Lung (tissue), 12 donors: Measurements from ENCODE around the gene PSMA7. TPM values are rescaled to one million over a fixed set of nuclear protein-coding genes. Genes with fewer than 3 reads are reported as not detected.

Source experiments
- ATAC-seq: fragments of 200-7000 bp; cut with Tn5 transposase; one replicate; pipeline ENCODE4 v1.9.1; 2020; ENCODE audit warnings: moderate number of reproducible peaks; ENCODE audit not compliant: insufficient read depth, low FRiP score
- DNase-seq, 3 donors: peaks; one replicate each; pipeline ENCODE4 v3.0.0-alpha.2; 2013 to 2017
- H3K27ac ChIP-seq, 2 donors: one replicate each; pipeline ENCODE4 v1.5.1; 2013; ENCODE audit warnings: mild to moderate bottlenecking in 2 of 2, moderate library complexity in 2 of 2, control low read depth in 1 of 2, inconsistent platforms in 1 of 2, low read depth in 1 of 2, low read length in 1 of 2
- H3K27me3 ChIP-seq, 3 donors: one replicate each; pipeline ENCODE4 v1.5.1; 2013; ENCODE audit warnings: low read length in 2 of 3; ENCODE audit not compliant: control insufficient read depth in 3 of 3, insufficient read depth in 3 of 3
- H3K36me3 ChIP-seq, 4 donors: one replicate each; pipeline ENCODE4 v1.5.1; 2013; ENCODE audit warnings: low read length in 4 of 4, mild to moderate bottlenecking in 1 of 4, moderate library complexity in 1 of 4; ENCODE audit not compliant: control insufficient read depth in 4 of 4, insufficient read depth in 4 of 4
- H3K4me1 ChIP-seq, 5 donors: one replicate each; pipeline ENCODE4 v1.5.1; 2013; ENCODE audit warnings: low read length in 5 of 5, mild to moderate bottlenecking in 2 of 5, moderate library complexity in 1 of 5; ENCODE audit not compliant: control insufficient read depth in 5 of 5, insufficient read depth in 5 of 5
- H3K4me3 ChIP-seq: one replicate; pipeline ENCODE4 v1.5.1; 2013; ENCODE audit warnings: mild to moderate bottlenecking, control low read depth, moderate library complexity
- H3K9ac ChIP-seq, 2 donors: one replicate each; pipeline ENCODE4 v1.5.1; 2013; ENCODE audit warnings: low read length in 2 of 2, control low read depth in 1 of 2; ENCODE audit not compliant: insufficient read depth in 1 of 2
- H3K9me3 ChIP-seq, 4 donors: one replicate each; pipeline ENCODE4 v1.5.1; 2013; ENCODE audit warnings: low read length in 3 of 4, mild to moderate bottlenecking in 1 of 4, moderate library complexity in 1 of 4; ENCODE audit not compliant: control insufficient read depth in 4 of 4, insufficient read depth in 3 of 4
- WGBS, 2 donors: extraction: QIAGEN DNeasy Blood & Tissue Kit; methylation state at CpG; one replicate each; pipeline ENCODE4 v1.1.7; 2013; 5-methylcytosine and 5-hydroxymethylcytosine counted together
- polyA plus RNA-seq, 2 donors: library from polyadenylated mRNA; stranded (reverse); fragments of 200-250 nt; gene quantifications; one replicate each; pipeline ENCODE4 v1.2.1, GENCODE V29; 2013
- total RNA-seq, 2 donors: library from RNA; depleted of rRNA in 1 of 2; stranded (reverse); fragments of >200 nt in 1 of 2; gene quantifications; one replicate each; pipeline ENCODE4 v1.2.1, GENCODE V29; 2014 to 2021
- TF ChIP-seq, protein P1 (sequence below): IDR thresholded peaks from 2 replicates; pipeline ENCODE4 v1.5.1; 2012; ENCODE audit warnings: mild to moderate bottlenecking; ENCODE audit errors: control extremely low read depth, extremely low read depth
- donor health status: control.
- donor health status: control.
- donor health status: Bipolar disorder and iron deficiency.
- donor health status: healthy.
- donor health status: DM: yes; HTN: yes; CAD: no.

Gene PSMA7
- total and polyA plus RNA-seq, 4 donors = 100 to 478 (median 258) TPM

DNA sequence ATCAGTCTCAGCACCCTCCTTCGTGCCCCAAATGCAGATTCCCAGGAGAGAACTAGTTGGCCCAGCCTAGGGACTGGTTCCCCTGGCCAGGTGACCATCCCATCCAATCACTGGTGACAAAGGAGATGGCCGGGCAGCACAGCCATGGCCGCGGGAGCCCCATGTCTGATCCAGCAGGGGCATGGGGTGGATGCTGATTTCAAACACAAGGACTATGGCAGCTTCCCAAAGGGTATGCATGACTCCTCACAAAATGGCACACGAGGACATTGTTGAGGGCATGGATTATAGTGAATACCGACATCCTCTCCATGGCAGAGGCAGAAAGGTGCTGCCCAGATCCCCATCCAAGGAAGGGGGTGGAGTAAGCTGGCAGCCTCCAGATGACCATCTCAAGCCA lies 30.8 kb downstream of the PSMA7 start:
- H3K9me3 ChIP-seq = peaks cover 0 to 42% (median 10%) of the 10 kb centered on the region in 4 donors
- TF ChIP-seq, protein P1, sequence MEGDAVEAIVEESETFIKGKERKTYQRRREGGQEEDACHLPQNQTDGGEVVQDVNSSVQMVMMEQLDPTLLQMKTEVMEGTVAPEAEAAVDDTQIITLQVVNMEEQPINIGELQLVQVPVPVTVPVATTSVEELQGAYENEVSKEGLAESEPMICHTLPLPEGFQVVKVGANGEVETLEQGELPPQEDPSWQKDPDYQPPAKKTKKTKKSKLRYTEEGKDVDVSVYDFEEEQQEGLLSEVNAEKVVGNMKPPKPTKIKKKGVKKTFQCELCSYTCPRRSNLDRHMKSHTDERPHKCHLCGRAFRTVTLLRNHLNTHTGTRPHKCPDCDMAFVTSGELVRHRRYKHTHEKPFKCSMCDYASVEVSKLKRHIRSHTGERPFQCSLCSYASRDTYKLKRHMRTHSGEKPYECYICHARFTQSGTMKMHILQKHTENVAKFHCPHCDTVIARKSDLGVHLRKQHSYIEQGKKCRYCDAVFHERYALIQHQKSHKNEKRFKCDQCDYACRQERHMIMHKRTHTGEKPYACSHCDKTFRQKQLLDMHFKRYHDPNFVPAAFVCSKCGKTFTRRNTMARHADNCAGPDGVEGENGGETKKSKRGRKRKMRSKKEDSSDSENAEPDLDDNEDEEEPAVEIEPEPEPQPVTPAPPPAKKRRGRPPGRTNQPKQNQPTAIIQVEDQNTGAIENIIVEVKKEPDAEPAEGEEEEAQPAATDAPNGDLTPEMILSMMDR = no peak
- peaks cover 0 to 8% (median 7%) of the 10 kb centered on the region in 3 donors for H3K27me3 ChIP-seq
- no peaks in the 10 kb centered on the region for H3K4me1 ChIP-seq
- H3K9ac ChIP-seq = no peak overlapping the region
- DNase-seq = no peak
- ATAC-seq = no peak
- 92 to 94% methylated on average over 6 of the region's 6 CpGs for WGBS, 2 donors
- no peak overlapping the region for H3K27ac ChIP-seq
- H3K4me3 ChIP-seq = no peak overlapping the region
- no peaks in the 10 kb centered on the region for H3K36me3 ChIP-seq

DNA sequence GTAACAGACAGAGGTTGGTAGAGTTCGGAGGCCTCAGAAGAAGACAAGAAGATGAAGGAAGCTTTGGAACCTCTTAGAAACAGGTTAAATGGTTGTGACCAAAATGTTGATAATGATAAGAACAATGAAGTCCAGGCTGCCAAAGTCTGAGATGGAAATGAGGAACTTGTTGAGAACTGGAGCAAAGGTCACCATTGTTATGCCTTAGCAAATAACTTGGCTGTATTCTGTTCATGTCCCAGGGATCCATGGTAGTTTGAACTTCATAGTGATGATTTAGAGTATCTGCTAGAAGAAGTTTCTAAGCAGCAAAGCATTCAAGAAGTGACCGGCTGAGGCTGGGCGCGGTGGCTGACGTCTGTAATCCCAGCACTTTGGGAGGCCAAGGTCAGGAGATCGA lies 32.0 kb downstream of the PSMA7 start:
- TF ChIP-seq, protein P1 = no peak
- 97 to 98% methylated on average over 6 of the region's 6 CpGs for WGBS, 2 donors
- no peak for DNase-seq
- Histone ChIP-seq H3K4me3 (no peak overlapping the region), H3K27me3 (peaks cover 0 to 2% (median 0%) of the 10 kb centered on the region in 3 donors), H3K9ac (no peak overlapping the region), H3K27ac (no peak overlapping the region), H3K36me3 (no peaks in the 10 kb centered on the region), H3K9me3 (peaks cover 0 to 45% (median 10%) of the 10 kb centered on the region in 4 donors), H3K4me1 (no peaks in the 10 kb centered on the region)
- no peak for ATAC-seq

DNA sequence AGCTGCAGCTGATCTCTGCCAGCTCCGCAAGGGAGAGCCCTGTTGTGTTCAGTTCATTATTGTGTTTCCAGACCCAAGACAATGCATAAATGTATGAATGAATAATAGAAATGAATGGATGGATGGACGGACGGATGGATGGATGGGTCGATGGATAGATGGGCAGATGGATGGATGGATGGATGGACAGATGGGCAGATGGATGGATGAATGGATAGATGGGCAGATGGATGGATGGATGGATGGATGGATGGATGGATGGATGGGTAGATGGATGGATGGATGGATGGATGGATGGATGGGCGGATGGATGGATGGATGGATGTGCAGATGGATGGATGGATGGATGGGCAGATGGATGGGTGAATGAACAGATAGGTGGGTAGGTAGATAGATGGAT lies 37.6 kb downstream of the PSMA7 start:
- Histone ChIP-seq H3K9me3 (peaks cover 0 to 63% (median 13%) of the 10 kb centered on the region in 4 donors), H3K27ac (no peak overlapping the region), H3K4me3 (no peak overlapping the region), H3K36me3 (no peaks in the 10 kb centered on the region), H3K4me1 (no peaks in the 10 kb centered on the region), H3K9ac (no peak overlapping the region), H3K27me3 (peaks cover 0 to 3% (median 0%) of the 10 kb centered on the region in 3 donors)
- ATAC-seq (no peak), DNase-seq (no peak)
- 95% methylated on average over 5 of the region's 5 CpGs for WGBS, 2 donors
- TF ChIP-seq, protein P1 = no peak

DNA sequence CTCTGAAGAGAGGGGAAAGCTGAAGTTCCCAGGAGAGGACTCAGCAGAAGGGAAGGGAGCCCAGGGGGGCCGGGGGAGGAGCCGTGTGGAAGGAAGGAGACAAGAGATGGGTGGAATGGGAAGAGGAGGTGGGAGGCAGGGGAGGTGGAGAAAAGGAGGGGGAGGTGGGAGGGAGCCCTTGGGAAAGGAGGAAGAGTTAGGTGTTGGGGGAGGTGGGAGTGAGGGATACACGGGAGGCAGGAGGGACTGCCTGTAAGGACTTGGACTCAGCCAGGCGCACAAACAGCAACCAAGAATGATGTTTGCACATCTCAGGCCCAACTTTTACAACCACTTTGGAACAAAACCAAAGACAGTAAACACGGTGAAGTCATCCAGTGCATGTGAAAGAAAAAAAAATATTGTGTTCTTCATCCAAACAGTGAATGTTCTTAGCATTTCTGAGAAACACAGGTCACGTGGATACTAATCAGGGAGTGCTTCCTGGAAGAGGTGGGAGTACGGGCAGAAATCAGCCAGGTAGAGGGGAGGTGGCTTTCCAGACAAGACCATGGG lies 38.3 kb downstream of the PSMA7 start:
- peaks cover 0 to 3% (median 0%) of the 10 kb centered on the region in 3 donors for H3K27me3 ChIP-seq
- DNase-seq (no peak), ATAC-seq (no peak)
- WGBS, 2 donors = 38 to 51% methylated on average over 7 of the region's 7 CpGs
- H3K9ac ChIP-seq = no peak overlapping the region
- no peaks in the 10 kb centered on the region for H3K4me1 ChIP-seq
- H3K4me3 ChIP-seq = no peak overlapping the region
- TF ChIP-seq, protein P1 = no peak
- H3K36me3 ChIP-seq = no peaks in the 10 kb centered on the region
- H3K9me3 ChIP-seq = peaks cover 0 to 66% (median 11%) of the 10 kb centered on the region in 4 donors
- no peak overlapping the region for H3K27ac ChIP-seq
